HG03066 (cell line): ENCODE results near the gene PCSK4.
"Not testable (repeated sequence)": the region's sequence is repeated elsewhere in the genome, so short reads cannot be mapped to it uniquely, and the experiment has no call there.

Source experiments
- ATAC-seq: cut with Tn5 transposase; IDR thresholded peaks from one replicate; pipeline ENCODE4 v1.9.1; 2021; ENCODE audit warnings: low read depth; ENCODE audit not compliant: unreplicated experiment

The PCSK4 gene

GRCh38 chr19:1522838-1523237 is 32.7 kb upstream of the PCSK4 start:
- no peak for ATAC-seq

GRCh38 chr19:1522061-1522460 is 31.9 kb upstream of the PCSK4 start:
- no peak for ATAC-seq

- ATAC-seq = no peak
Observed at GRCh38 chr19:1521636-1522035, 31.5 kb upstream of the PCSK4 start.

GRCh38 chr19:1520203-1520780 is 30.1 kb upstream of the PCSK4 start:
- no peak for ATAC-seq

GRCh38 chr19:1519802-1520201 is 29.7 kb upstream of the PCSK4 start:
- not testable (repeated sequence) for ATAC-seq

- no peak for ATAC-seq
Observed at GRCh38 chr19:1518471-1518870, 28.3 kb upstream of the PCSK4 start.

- no peak for ATAC-seq
Observed at GRCh38 chr19:1516395-1516753, 26.2 kb upstream of the PCSK4 start.

DNA sequence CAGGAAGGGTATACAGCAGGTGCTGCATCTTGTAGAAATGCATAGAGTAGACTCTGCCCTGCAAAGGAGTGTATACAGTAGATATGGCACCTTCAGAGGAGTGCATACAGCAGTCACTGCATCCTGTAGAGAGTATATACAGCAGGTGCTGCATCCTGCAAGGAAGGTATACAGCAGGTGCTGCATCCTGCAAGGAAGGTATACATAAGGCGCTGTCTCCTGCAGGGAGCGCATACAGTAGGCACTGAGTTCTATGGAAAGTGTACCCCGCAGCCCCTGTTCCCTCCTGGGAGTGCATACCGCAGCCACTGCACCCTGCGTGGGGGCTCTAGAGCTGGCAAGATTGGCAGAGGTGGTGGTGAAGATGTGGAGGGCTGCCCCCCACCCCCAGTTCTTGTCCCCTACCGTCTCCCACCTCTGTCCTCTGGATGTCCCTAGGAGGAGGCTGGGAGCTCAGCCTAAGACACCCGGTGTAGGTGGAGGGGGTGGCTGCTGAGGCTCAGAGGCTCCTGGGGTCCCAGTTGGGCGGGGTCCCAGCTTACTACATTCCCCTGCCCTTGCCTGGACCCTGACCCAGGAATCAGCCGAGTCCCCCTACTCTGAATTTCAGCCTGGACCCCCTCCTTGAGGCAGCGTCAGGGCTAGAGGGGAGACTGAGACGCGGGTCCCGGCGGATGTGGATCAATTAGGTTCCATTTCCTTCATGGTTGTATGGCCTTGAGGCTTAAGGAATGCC is 25.0 kb upstream of the PCSK4 start:
- ATAC-seq = no peak

GRCh38 chr19:1514295-1514661 is 24.1 kb upstream of the PCSK4 start:
- ATAC-seq = no peak

DNA sequence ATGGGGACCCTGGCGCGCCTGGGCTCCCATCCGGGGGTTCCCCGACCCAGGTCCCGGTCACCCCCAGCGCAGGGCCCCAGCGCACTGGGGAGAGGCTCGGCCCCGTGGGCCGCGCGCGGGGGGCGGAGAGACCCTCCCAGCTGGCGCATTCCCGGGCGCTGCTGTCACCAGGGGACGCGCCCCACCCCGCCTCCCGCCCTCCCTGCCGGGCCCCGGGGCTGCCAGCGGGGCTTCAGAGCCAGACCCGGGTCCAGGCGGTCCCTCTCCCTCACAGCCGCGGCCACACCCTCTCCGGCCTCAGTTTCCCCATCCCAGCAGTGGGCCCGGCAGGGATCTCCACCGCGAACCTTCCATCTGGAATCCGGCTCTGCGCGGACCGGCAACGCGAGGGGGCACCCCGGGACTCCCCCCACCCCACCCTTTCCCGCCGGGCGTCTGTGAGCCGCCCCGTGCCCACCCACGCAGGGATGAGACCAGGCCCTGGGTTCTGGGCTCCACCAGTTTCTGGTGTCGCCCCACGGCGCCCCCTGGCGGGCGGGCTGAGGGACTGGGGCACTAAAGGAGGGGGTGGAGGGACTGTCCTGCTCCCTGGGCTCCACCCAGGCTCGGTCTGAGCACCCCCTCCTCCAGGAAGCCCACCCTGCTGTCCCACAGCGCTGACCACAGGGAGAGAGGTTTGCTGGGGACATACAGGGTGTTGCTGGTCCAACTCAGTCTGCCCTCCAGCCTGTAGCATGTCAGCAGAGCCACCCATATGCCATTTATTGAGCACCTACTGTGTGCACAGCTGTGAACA is 23.5 kb upstream of the PCSK4 start:
- ATAC-seq = no peak

DNA sequence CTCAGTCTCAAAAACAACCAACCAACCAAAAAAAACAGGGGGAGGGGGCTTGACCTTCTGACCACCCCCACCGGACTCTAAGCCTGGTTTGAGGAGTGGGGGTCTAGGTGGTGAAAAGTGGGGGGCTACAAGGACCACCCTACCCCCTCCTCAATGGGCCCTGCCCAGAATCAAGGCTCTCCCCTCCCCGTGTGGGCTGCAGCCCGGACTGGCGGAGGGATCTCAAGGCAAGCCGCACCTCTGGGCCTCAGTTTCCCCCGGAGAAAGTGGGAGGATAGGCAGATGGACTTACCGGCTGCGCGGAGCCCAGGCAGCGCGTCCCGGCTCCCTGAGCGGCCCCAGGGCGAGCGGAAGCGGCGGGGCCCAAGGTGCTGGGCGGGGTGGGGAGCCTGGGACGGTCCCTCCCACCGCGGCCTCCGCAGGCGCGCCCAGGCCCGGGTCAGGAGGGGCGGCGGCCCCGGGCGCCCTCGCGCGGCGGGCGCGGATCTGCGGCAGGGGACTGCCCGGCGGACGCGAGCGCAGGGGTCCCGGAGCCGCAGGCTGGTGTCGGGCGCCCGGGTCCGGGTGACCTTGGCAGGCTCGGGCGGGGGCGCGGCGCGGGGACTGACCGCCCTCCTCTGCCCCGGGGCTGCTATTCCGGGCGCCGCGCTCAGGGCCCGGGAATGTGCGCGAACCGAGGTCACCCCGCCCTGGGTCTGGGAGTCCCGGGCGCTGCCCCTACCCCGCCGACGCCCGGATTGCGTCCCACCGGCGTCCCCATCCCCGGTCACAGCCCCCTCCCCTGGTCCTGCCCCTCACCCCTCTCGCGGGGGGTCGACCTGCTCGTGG is 22.7 kb upstream of the PCSK4 start, which contains the start of gene ADAMTSL5:
ADAMTSL5 (minus strand) TSS at position 349 of the 828 bp plus-strand sequence. CDS start 2,076 bp downstream, outside the sequence.
- no peak for ATAC-seq

DNA sequence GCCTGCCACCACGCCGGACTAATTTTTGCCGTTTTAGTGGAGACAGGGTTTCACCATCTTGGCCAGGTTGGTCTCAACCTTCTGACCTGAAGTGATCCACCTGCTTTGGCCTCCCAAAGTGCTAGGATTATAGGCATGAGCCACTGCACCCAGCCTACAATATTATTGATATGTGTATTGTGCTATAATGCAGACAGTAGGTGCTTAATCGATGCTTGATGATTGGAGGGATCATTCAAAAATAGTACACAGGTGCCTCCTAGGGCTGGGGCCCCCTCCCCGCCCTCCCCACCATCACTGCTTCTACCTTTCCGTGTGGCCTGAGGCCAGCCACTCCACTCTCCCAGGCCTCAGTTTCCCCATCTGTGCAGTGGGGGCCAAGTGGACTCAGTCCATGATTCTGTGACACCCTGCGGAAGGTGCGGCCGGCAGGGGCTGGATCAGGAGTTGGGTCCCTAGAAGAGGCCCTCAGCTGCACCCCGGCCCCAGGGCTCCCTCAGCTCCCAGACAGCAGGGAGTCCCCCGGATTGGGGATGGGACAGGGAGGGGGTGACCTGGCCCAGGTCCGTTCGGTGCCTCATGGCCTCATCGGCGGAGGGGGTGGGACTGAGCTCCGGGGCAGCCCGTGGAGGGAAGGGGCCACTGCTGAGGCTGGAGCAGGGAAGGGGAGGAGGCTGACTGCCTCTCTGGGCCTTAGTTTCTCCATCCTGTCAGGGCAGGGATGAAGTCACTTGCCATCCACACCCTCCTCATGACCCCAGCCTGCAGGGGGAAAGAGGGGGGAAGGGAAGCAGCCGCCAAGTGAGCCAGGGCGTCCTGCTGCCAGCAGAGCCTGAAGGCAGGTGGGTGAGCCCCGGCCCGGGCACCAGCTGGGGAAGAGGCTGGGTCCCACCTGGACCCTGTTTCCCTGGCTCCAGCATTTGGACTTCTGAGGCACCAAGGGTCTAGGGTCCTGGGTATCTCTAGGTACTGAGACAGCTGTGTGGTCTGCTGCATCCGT is 21.5 kb upstream of the PCSK4 start:
- no peak for ATAC-seq

- no peak for ATAC-seq
Observed at GRCh38 chr19:1510807-1511206, 20.7 kb upstream of the PCSK4 start.

- no peak for ATAC-seq
Observed at GRCh38 chr19:1510442-1510806, 20.3 kb upstream of the PCSK4 start.

- ATAC-seq = no peak
Observed at GRCh38 chr19:1509602-1510441, 19.7 kb upstream of the PCSK4 start.

DNA sequence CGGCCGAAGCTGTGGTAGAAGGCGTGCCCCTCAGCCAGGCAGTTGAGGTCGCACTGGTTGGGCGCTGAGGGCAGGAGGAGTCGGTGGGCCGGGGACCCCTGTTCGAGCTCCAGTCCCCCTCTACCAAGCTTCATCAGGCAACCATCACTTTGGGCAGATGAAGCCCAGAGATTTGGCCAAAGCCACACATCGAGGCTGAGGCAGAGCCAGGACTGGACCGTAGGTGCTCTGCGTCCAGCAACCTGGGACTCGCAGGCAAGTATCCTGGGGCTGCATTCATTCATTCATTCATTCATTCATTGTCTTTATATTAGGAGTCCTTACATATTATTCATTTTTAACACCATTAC is 18.3 kb upstream of the PCSK4 start:
- no peak for ATAC-seq

DNA sequence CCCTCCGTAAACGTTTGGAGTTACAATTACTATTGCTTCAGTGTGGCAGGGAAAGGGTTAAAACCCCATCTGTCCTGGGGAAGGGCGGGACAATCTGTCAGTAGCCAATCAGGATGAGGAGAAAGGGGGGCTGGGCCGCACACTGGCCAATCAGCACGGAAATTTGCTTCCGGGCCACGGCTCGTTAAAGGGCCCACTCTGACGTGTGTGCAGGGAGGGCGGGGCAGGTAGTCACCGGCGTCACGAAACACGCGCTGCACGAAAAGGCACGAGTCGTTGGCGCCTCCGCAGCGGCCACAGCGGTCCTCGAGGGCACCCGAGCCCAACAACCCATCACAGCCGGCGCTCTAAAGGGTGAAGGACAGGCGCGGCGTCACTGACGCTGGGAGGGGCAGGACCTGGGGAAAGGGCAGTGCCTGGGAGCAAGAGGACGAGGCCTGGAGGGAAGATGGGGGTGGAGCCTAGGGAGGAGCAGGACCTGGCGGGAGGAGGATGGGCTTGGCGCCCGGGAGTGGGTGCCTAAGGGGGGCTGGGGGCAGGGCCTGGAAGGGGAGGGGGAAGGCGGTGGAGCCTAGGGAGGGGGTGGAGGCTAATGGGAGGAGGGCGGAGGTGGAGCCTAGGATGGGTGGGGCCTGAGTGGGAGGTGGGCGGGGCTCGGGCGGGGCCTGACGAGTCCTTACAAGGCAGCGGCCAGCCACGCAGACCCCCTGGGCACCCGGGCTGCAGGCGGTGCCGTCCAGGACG is 17.8 kb upstream of the PCSK4 start:
- ATAC-seq = no peak

DNA sequence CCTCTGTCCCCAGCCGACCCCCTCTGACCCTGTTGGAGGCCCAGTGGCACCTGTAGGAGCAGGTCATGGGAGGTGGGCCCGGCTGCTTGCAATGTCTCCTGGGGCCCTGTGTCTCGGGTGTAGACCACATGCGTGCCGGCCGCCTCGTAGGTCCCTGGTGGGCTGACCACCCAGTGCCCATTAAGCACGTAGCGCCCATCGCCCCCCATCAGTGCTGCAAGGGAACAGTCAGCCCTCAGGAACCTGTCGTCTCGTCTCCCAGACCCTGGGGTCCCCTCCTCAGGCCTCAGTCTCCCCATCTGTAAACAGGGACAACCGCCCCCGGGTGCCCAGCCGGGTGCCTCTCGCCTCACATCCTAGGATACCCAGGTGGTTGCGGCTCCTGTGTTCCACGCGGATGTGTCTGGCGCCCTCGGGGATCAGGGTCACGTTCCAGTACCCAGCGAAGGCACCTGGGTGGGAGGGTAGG is 17.1 kb upstream of the PCSK4 start:
- no peak for ATAC-seq
